A549 (cell line): ENCODE data around the gene RUNX2. TPM values are rescaled to one million over a fixed set of nuclear protein-coding genes. Genes with fewer than 3 reads are reported as not detected.

ENCODE experiments used
- ATAC-seq, 2 experiments: fragments of 200-7000 bp in 1 of 2; fragments of >200 bp in 1 of 2; cut with Nextera tagmentation in 1 of 2; cut with Tn5 transposase in 1 of 2; 3 replicates each; pipeline versions ENCODE4 v1.8.0 to v1.9.1; 2018 to 2020; ENCODE audit warnings: mild to moderate bottlenecking in 1 of 2, moderate library complexity in 1 of 2
- CTCF ChIA-PET: fragments of 300-600 bp; sonication (Branson Sonifier 250); formaldehyde crosslinking; extraction: SDS; loops from one replicate; lab custom pipeline; 2021; ENCODE audit warnings: antibody characterized with exemption, inconsistent platforms; lab: Yijun Ruan, JAX
- POLR2A ChIA-PET: fragments of 350-600 bp; formaldehyde crosslinking; extraction: SDS; loops from one replicate; lab custom pipeline; 2021; ENCODE audit warnings: antibody characterized with exemption, inconsistent platforms; lab: Yijun Ruan, JAX
- DNase-seq, 2 experiments: peaks; one replicate each; pipeline versions ENCODE4 v3.0.0 to v3.0.0-alpha.2; 2011 to 2016; ENCODE audit warnings: low read depth in 1 of 2, low spot score in 1 of 2
- FAIRE-seq: peaks from 2 replicates; lab custom pipeline; 2011; peaks lifted over from hg19 to GRCh38; lab: Jason Lieb, UNC
- H3K27ac ChIP-seq, 2 experiments: fragments of >200 bp; sonication (Bioruptor Twin); formaldehyde crosslinking; 3 replicates each; pipeline ENCODE4 v1.5.1; 2016 to 2017
- H3K4me1 ChIP-seq: fragments of >200 bp; sonication (Bioruptor Twin); formaldehyde crosslinking; 3 replicates; pipeline ENCODE4 v1.6.1; 2016
- H3K4me2 ChIP-seq: fragments of >200 bp; sonication (Bioruptor Twin); formaldehyde crosslinking; 3 replicates; pipeline ENCODE4 v1.6.1; 2016
- H3K4me3 ChIP-seq: fragments of >200 bp; sonication (Bioruptor Twin); formaldehyde crosslinking; 3 replicates; pipeline ENCODE4 v1.5.1; 2016
- H3K9me3 ChIP-seq: fragments of >200 bp; sonication (Bioruptor Twin); formaldehyde crosslinking; 3 replicates; pipeline ENCODE4 v1.6.1; 2016
- BCL3 ChIP-seq: fragments of >200 bp; sonication (Bioruptor Twin); formaldehyde crosslinking; IDR thresholded peaks from 3 replicates; pipeline ENCODE4 v1.6.1; 2016
- CBX2 ChIP-seq: fragments of 200-600 bp; sonication (generic); IDR thresholded peaks from 2 replicates; pipeline ENCODE4 v1.6.1; 2016; ENCODE audit warnings: low read depth, mild to moderate bottlenecking, borderline replicate concordance
- GATA3 ChIP-seq: IDR thresholded peaks from 2 replicates; pipeline ENCODE4 v1.6.1; 2012; ENCODE audit warnings: borderline replicate concordance
- HDAC2 ChIP-seq: fragments of 200-600 bp; sonication (generic); IDR thresholded peaks from 2 replicates; pipeline ENCODE4 v1.6.1; 2016
- HOXB13 ChIP-seq: fragments of 250-450 bp; sonication (Bioruptor Pico); IDR thresholded peaks from 2 replicates; pipeline ENCODE4 v1.5.0; 2020; ENCODE audit warnings: low read depth, mild to moderate bottlenecking, moderate library complexity
- HOXB5 ChIP-seq: fragments of 250-450 bp; sonication (Bioruptor Pico); IDR thresholded peaks from 2 replicates; pipeline ENCODE4 v1.5.0; 2020; ENCODE audit warnings: mild to moderate bottlenecking, moderate library complexity
- KDM1A ChIP-seq: fragments of 200-600 bp; sonication (generic); IDR thresholded peaks from 2 replicates; pipeline ENCODE4 v1.6.1; 2016; ENCODE audit warnings: low read depth, mild to moderate bottlenecking
- MAX ChIP-seq: IDR thresholded peaks from 2 replicates; pipeline ENCODE4 v1.6.1; 2012
- MYC ChIP-seq: IDR thresholded peaks from 2 replicates; pipeline ENCODE4 v1.6.1; 2012; ENCODE audit warnings: mild to moderate bottlenecking, inconsistent platforms, low read length, improper control_type of control experiment, borderline replicate concordance
- POLR2AphosphoS2 ChIP-seq: conservative IDR thresholded peaks from 2 replicates; pipeline ENCODE4 v1.6.1; 2012; ENCODE audit warnings: low read length, improper control_type of control experiment, inconsistent platforms
- REST ChIP-seq: fragments of 200-600 bp; sonication (generic); IDR thresholded peaks from 2 replicates; pipeline ENCODE4 v1.6.1; 2016; ENCODE audit warnings: antibody characterized with exemption, mild to moderate bottlenecking, moderate library complexity
- TFCP2L1 ChIP-seq: fragments of 250-450 bp; sonication (Bioruptor Pico); IDR thresholded peaks from 2 replicates; pipeline ENCODE4 v1.5.0; 2021; ENCODE audit warnings: mild to moderate bottlenecking
- ZNF302 ChIP-seq: fragments of 250-450 bp; sonication (Bioruptor Pico); IDR thresholded peaks from 2 replicates; pipeline ENCODE4 v1.9.0; 2021; ENCODE audit warnings: inconsistent platforms, mild to moderate bottlenecking, moderate library complexity
- WGBS: methylation state at CpG from one replicate; pipeline ENCODE4 v1.1.6; 2017; ENCODE audit errors: missing lambda C conversion rate; 5-methylcytosine and 5-hydroxymethylcytosine counted together
- polyA plus RNA-seq, 4 experiments: library from polyadenylated mRNA; depleted of rRNA in 3 of 4; stranded (reverse); fragments of >200 nt; fragmentation: RNase III in 1 of 4; extraction: RNeasy Plus Mini Kit Qiagen cat#74134 plus additional on column Dnase treatment in 1 of 4; gene quantifications; 2 replicates in 3 of 4; 3 replicates in 1 of 4; pipeline ENCODE4 v1.2.3, GENCODE V29; 2011 to 2017

RUNX2 gene
- polyA plus RNA-seq, 2 of the 4 experiments (the other 2 are of a cell fraction): 0.13 to 0.83 TPM

- ATAC-seq: no peak
- no peaks in the 10 kb centered on the region for H3K9me3 ChIP-seq
- TF ChIP-seq ZNF302 (CRISPR knock-in tag) (no peak), HDAC2 (no peak), POLR2AphosphoS2 (no peak), HOXB13 (CRISPR knock-in tag) (no peak), GATA3 (no peak), CBX2 (no peak), MYC (no peak), REST (no peak), MAX (no peak)
- TF ChIP-seq, all 56 proteins: peak for 0
- Histone ChIP-seq H3K4me2 (no peak overlapping the region), H3K27ac (peak overlapping the region in 1 of 2 experiments; percentile 24; a peak in 1 of 6 replicates), H3K4me1 (peaks cover 15% of the 10 kb centered on the region; the same call in 2 of the 3 replicates), H3K4me3 (no peak overlapping the region)
- DNase-seq (no peak), FAIRE-seq (no peak)
- ChIA-PET CTCF (interaction anchor here (0.9 kb wide), 1 partner anchor 11 kb away, joined by 3 read pairs; no protein-coding TSS in a partner anchor), POLR2A (no interaction called here)
- WGBS: 77% methylated on average over 3 of the region's 3 CpGs
Observed at GRCh38 chr6:45589367-45589766, 261.2 kb downstream of the RUNX2 start.

GRCh38 chr6:45590226-45590625 is 262.1 kb downstream of the RUNX2 start:
- TF ChIP-seq MAX (no peak), BCL3 (no peak)

GRCh38 chr6:45590696-45591184 is 262.6 kb downstream of the RUNX2 start:
- POLR2A ChIA-PET: no interaction called here
- Histone ChIP-seq H3K27ac (peak overlapping the region in 1 of 2 experiments; percentile 67; a peak in 2 of 6 replicates), H3K4me2 (peak overlapping the region; percentile 22; the same call in 2 of the 3 replicates), H3K4me3 (no peak overlapping the region), H3K4me1 (peaks cover 15% of the 10 kb centered on the region; the same call in 2 of the 3 replicates), H3K9me3 (no peaks in the 10 kb centered on the region)
- 81% methylated on average over 7 of the region's 7 CpGs for WGBS
- CTCF ChIA-PET: interaction anchor here (1.2 kb wide), 1 partner anchor 294 kb away, joined by 3 read pairs; no protein-coding TSS in a partner anchor
- no peak for FAIRE-seq
- ATAC-seq: no peak
- TF ChIP-seq HOXB5 (CRISPR knock-in tag) (no peak), TFCP2L1 (no peak), MYC (no peak), KDM1A (no peak)
- no peak for DNase-seq

More at GRCh38 chr6:45590226-45590625, 262.1 kb downstream of the RUNX2 start:
- Histone ChIP-seq H3K4me2 (peak overlapping the region; percentile 22; the same call in 2 of the 3 replicates), H3K4me3 (no peak overlapping the region), H3K4me1 (peaks cover 15% of the 10 kb centered on the region; the same call in 2 of the 3 replicates), H3K9me3 (no peaks in the 10 kb centered on the region), H3K27ac (peak overlapping the region in 1 of 2 experiments; percentile 67; a peak in 1 of 6 replicates)
- FAIRE-seq (no peak), DNase-seq (peak in 1 of 2 experiments; percentile 19), ATAC-seq (peak in 1 of 2 experiments; percentile 32; a peak in 2 of 6 replicates)
- WGBS: 17% methylated on average over 4 of the region's 4 CpGs
- POLR2A ChIA-PET: no interaction called here
- CTCF ChIA-PET: no interaction called here
